ENCODE measurements around the gene ASB2. TPM values are rescaled to one million over a fixed set of nuclear protein-coding genes. Genes with fewer than 3 reads are reported as not detected.

ASB2 gene
- total RNA-seq, 1 donor from 2014 or later = 58.6 TPM

DNA sequence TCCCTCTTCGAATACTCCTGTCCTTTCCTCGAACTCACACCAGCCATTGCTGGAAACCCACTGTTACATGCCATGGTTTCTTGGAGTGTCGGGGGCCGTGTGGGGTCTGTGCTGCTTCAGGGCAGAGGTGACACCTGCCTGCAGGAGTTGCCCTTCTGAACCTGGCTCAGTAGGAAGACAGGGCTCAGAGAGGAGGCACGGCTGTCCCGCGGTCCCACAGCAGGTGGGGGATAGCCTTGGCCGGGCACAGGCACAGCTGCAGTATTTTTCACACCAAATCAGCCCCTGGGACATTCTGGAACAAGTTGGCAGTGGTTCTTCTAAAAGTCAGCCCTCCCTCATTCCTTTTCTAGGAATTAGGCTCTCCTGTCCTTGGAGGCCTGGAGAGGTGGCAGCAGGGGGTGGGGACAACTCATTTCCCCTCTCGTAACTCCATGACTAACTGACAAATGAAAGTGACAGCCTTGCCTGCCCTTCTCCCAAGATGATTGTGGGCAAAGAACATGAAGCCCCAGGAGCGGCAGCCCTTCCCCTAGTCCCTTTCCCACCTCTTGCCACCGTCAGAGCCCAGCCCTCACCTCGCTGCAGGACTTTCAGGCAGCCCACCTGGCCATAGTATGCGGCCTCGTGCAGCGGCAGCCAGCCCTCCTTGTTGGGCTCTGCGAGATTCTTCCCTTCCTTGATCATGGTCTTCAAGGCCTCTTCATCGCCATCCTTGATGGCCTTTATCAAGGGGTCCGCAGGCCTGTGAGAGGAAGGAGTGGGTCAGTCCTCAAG, 22.4 kb downstream of the ASB2 start:
- intact Hi-C loops (cut with DNase I) = no loop called here
- H3K27me3 ChIP-seq = no peaks in the 10 kb centered on the region
- peaks cover 43 to 48% of the 10 kb centered on the region in 2 donors for H3K36me3 ChIP-seq
- H3K4me1 ChIP-seq = peaks cover 6 to 35% of the 10 kb centered on the region in 2 donors
- TF ChIP-seq, protein P1, sequence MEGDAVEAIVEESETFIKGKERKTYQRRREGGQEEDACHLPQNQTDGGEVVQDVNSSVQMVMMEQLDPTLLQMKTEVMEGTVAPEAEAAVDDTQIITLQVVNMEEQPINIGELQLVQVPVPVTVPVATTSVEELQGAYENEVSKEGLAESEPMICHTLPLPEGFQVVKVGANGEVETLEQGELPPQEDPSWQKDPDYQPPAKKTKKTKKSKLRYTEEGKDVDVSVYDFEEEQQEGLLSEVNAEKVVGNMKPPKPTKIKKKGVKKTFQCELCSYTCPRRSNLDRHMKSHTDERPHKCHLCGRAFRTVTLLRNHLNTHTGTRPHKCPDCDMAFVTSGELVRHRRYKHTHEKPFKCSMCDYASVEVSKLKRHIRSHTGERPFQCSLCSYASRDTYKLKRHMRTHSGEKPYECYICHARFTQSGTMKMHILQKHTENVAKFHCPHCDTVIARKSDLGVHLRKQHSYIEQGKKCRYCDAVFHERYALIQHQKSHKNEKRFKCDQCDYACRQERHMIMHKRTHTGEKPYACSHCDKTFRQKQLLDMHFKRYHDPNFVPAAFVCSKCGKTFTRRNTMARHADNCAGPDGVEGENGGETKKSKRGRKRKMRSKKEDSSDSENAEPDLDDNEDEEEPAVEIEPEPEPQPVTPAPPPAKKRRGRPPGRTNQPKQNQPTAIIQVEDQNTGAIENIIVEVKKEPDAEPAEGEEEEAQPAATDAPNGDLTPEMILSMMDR (IDR thresholded peaks at IDR 0.05) = no peak
- H3K9me3 ChIP-seq = no peaks in the 10 kb centered on the region
- H3K27ac ChIP-seq = peak overlapping the region in 1 of 2 donors; percentile 9
- no peak overlapping the region for H3K4me3 ChIP-seq
- DNase-seq (ENCODE audit: low spot score in 2 of 2) = no peak

DNA sequence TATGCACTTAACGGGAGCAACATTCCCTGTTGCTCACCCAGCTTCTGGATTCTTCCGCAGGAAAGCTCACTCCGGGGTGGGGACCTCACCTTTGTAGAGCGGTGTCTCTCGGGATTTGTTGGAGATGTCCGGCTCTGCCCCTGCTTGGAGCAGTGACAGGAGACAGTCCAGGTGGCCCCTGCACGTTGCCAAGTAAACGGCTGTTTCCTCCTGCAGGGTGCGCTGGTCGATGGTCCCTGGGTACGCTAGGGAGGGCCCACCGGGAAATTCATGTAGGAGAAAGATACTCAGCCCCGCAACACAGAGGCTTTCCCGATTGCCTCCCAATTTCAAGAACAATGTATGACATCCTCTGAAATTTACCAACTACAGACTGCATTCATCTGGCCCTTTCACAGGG, 23.1 kb downstream of the ASB2 start:
- Histone ChIP-seq H3K27me3 (no peaks in the 10 kb centered on the region), H3K4me1 (peaks cover 6 to 28% of the 10 kb centered on the region in 2 donors), H3K27ac (peak overlapping the region in 1 of 2 donors; percentile 9), H3K36me3 (peaks cover 46 to 54% of the 10 kb centered on the region in 2 donors), H3K4me3 (no peak overlapping the region), H3K9me3 (no peaks in the 10 kb centered on the region)
- intact Hi-C loops (cut with DNase I) = no loop called here
- DNase-seq (ENCODE audit: low spot score in 2 of 2) = no peak
- TF ChIP-seq, protein P1 (IDR thresholded peaks at IDR 0.05) = no peak

DNA sequence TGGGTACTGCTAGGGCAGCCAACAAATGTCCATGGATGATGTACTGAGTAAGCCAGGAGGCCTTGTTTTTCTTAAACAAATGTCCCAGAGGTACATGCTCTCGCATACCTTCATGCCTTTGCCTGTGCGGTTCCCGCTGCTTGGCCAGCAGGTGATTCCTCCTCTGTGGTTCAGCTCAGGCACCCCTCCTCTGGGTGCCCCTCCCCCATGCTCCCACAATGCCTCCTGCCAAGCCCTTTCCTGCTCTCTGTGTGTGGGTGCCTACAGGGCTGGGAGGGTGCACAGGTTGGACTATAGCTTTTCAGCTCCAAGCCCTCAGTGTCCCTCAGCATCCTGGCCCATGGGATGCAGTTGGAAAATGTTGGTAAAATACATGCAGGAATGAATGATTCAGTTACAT, 23.5 kb downstream of the ASB2 start:
- no peak overlapping the region for H3K27ac ChIP-seq
- intact Hi-C loops (cut with DNase I) = no loop called here
- peaks cover 6 to 26% of the 10 kb centered on the region in 2 donors for H3K4me1 ChIP-seq
- peaks cover 47 to 58% of the 10 kb centered on the region in 2 donors for H3K36me3 ChIP-seq
- H3K27me3 ChIP-seq = no peaks in the 10 kb centered on the region
- no peak for DNase-seq (ENCODE audit: low spot score in 2 of 2)
- TF ChIP-seq, protein P1 (IDR thresholded peaks at IDR 0.05) = no peak
- no peaks in the 10 kb centered on the region for H3K9me3 ChIP-seq
- no peak overlapping the region for H3K4me3 ChIP-seq

DNA sequence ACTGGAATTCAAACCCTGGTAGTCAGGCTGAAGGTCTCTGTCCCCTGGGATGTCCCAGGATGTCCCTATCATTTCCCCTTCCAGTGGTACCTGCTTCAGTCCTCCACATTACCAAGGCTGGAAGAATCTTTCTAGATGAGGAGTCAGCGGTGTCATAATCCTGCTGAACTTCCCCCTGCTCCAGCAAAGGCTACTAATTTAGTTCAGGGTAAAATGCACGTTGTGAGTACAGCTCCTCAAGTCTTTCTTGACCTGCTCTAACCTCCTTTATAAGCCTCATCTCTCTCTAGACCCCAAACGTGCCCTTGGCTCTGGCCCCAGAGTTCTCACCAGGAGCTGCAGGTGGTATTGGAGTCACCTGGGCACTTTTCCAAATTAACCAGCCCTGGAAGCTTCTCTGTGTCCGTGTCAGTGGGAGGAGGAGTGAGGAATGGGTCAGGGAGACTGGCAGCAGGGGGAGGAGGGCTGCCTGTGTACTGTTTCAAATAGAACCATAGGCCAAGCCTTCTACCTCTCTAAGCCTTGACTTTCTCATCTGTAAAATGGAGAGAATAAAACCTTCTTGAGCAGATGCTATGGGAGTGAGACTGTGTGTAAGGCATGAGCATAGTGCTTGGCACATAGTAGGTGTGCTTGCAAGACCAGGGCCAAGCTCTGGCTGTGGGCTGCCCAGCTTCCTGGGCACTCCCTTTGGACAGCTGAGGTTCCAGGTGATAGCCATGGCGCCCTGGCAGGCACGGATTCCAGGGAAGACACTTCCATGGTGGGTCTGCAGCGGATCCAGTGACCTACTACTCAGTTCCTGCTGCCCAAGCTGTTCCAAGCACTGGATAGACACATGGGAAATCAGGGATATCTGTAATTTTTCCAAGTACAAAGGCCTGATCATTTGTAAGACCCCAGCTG, 24.5 kb downstream of the ASB2 start:
- H3K9me3 ChIP-seq = no peaks in the 10 kb centered on the region
- TF ChIP-seq, protein P1 (IDR thresholded peaks at IDR 0.05) = no peak
- intact Hi-C loops (cut with DNase I) = no loop called here
- H3K27ac ChIP-seq = peak overlapping the region; percentile 20 to 24
- peaks cover 55 to 64% of the 10 kb centered on the region in 2 donors for H3K36me3 ChIP-seq
- H3K4me1 ChIP-seq = peaks cover 6 to 18% of the 10 kb centered on the region in 2 donors
- H3K4me3 ChIP-seq = no peak overlapping the region
- DNase-seq (ENCODE audit: low spot score in 2 of 2) = no peak
- no peaks in the 10 kb centered on the region for H3K27me3 ChIP-seq

DNA sequence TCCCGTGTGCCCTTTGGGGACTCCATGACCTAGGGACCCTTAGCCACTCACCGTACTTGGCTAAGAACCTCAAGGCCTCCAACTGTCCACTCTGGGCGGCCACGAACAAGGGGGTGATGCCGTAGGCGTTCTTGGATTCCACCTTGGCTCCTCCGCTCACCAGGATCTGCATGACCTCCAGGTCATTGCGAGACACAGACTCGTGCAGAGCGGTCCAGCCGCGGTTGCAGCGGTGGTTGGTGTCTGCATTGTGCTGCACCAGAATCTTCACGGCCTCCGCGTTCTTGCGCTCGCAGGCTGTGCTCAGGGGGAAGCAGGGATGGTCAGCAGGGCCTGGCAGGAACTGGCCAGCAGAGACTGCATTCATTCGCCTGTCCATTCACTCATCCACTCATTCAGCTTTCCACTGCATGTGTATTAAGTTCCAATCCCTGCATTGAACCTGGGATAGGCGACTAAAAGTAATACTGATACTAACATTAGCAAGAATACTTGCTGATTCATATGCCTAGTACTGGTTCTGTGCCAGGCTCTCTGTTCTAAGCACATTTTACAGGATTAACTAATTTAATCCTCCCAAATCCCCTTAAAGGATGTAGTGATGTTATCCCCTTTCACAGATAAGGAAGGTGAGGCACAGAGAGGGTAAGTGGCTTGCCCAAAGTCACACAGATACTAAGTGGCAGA, 25.3 kb downstream of the ASB2 start:
- no peak overlapping the region for H3K4me3 ChIP-seq

More for the DNA sequence above, 25.3 kb downstream of the ASB2 start:
- Histone ChIP-seq H3K27me3 (no peaks in the 10 kb centered on the region), H3K4me1 (peaks cover under 1 to 11% of the 10 kb centered on the region in 2 donors), H3K9me3 (no peaks in the 10 kb centered on the region), H3K36me3 (peaks cover 62 to 72% of the 10 kb centered on the region in 2 donors), H3K27ac (peak overlapping the region in 1 of 2 donors; percentile 24)
- no peak for DNase-seq (ENCODE audit: low spot score in 2 of 2)
- TF ChIP-seq, protein P1 (IDR thresholded peaks at IDR 0.05) = no peak
- intact Hi-C loops (cut with DNase I) = no loop called here

Data from ascending aorta (tissue), 2 donors.